T follicular helper cell (primary cell): ENCODE data around the gene ATP11B.
"Not testable (repeated sequence)": the region's sequence is repeated elsewhere in the genome, so short reads cannot be mapped to it uniquely, and the experiment has no call there.

Experiments
- DNase-seq: peaks from one replicate; pipeline ENCODE4 v3.0.0-alpha.2; 2020; ENCODE audit warnings: low read depth

Gene ATP11B

GRCh38 chr3:182837855-182838454 is 44.7 kb downstream of the ATP11B start:
- no peak for DNase-seq

- DNase-seq = no peak
Observed at GRCh38 chr3:182843478-182843877, 50.2 kb downstream of the ATP11B start.

- DNase-seq = no peak
Observed at GRCh38 chr3:182848906-182849305, 55.6 kb downstream of the ATP11B start.

GRCh38 chr3:182855076-182855475 is 61.8 kb downstream of the ATP11B start:
- DNase-seq = no peak

- DNase-seq = no peak
Observed at GRCh38 chr3:182861348-182861747, 68.0 kb downstream of the ATP11B start.

- DNase-seq = no peak
Observed at GRCh38 chr3:182862159-182862860, 69.0 kb downstream of the ATP11B start.

GRCh38 chr3:182869059-182869458 is 75.8 kb downstream of the ATP11B start:
- no peak for DNase-seq

- not testable (repeated sequence) for DNase-seq
Observed at GRCh38 chr3:182870917-182871316, 77.6 kb downstream of the ATP11B start.

- DNase-seq = no peak
Observed at GRCh38 chr3:182879031-182879611, 85.8 kb downstream of the ATP11B start.

- no peak for DNase-seq
Observed at GRCh38 chr3:182886497-182886896, 93.2 kb downstream of the ATP11B start.

- DNase-seq = no peak
Observed at GRCh38 chr3:182889948-182890629, 96.8 kb downstream of the ATP11B start.

GRCh38 chr3:182891364-182891763 is 98.1 kb downstream of the ATP11B start:
- no peak for DNase-seq

- DNase-seq = no peak
Observed at GRCh38 chr3:182892226-182892625, 98.9 kb downstream of the ATP11B start.

- no peak for DNase-seq
Observed at GRCh38 chr3:182895513-182896112, 102.3 kb downstream of the ATP11B start.

GRCh38 chr3:182896553-182896952 is 103.2 kb downstream of the ATP11B start:
- DNase-seq = no peak

GRCh38 chr3:182902236-182902635 is 108.9 kb downstream of the ATP11B start:
- DNase-seq = no peak

- DNase-seq = no peak
Observed at GRCh38 chr3:182904164-182904563, 110.9 kb downstream of the ATP11B start.

GRCh38 chr3:182905623-182906022 is 112.3 kb downstream of the ATP11B start:
- no peak for DNase-seq

- no peak for DNase-seq
Observed at GRCh38 chr3:182906036-182906435, 112.7 kb downstream of the ATP11B start.

GRCh38 chr3:182908471-182908870 is 115.2 kb downstream of the ATP11B start:
- DNase-seq = no peak

GRCh38 chr3:182909318-182910040 is 116.2 kb downstream of the ATP11B start:
- no peak for DNase-seq
